Prostate gland (tissue), 2 donors: ENCODE data around the gene ADAMTS17. TPM values are rescaled to one million over a fixed set of nuclear protein-coding genes. Genes with fewer than 3 reads are reported as not detected.

ENCODE experiments used
- DNase-seq: peaks from one replicate; pipeline ENCODE4 v3.0.0-alpha.2; 2019; ENCODE audit warnings: low spot score
- H3K27ac ChIP-seq, 2 donors: fragments of 200-600 bp; sonication (generic); 2 replicates each; pipeline ENCODE4 v1.5.1; 2017 to 2019
- H3K27me3 ChIP-seq: fragments of 200-600 bp; sonication (generic); replicated peaks from 2 replicates; pipeline ENCODE4 v1.5.1; 2019; ENCODE audit not compliant: insufficient read depth
- H3K36me3 ChIP-seq, 2 donors: fragments of 200-600 bp; sonication (generic); 1 replicate in 1 of 2; 2 replicates in 1 of 2; pipeline versions ENCODE4 v1.5.1 to v1.8.1; 2017 to 2019
- H3K4me1 ChIP-seq: fragments of 200-600 bp; sonication (generic); replicated peaks from 2 replicates; pipeline ENCODE4 v1.5.1; 2019
- H3K4me3 ChIP-seq, 2 donors: fragments of 200-600 bp; sonication (generic); 2 replicates each; pipeline ENCODE4 v1.5.1; 2017 to 2019
- H3K9me3 ChIP-seq: fragments of 200-600 bp; sonication (generic); 2 replicates; pipeline ENCODE4 v1.5.1; 2017
- POLR2A ChIP-seq: fragments of 450-650 bp; IDR thresholded peaks from one replicate; pipeline ENCODE4 v1.6.1; 2016; ENCODE audit warnings: antibody characterized with exemption, mild to moderate bottlenecking
- POLR2AphosphoS5 ChIP-seq: sonication (generic); formaldehyde crosslinking; IDR thresholded peaks from one replicate; pipeline ENCODE4 v1.6.1; 2017; ENCODE audit warnings: antibody characterized with exemption
- WGBS: methylation state at CpG from one replicate; pipeline ENCODE4 v1.1.5; 2018; 5-methylcytosine and 5-hydroxymethylcytosine counted together
- intact Hi-C: fragments of 100-400 bp; cut with DNase I; formaldehyde crosslinking; loops from one replicate; pipeline ENCODE4 v1.14.2; 2022
- total RNA-seq, 2 donors: library from RNA; depleted of rRNA; stranded (reverse); fragments of >200 nt; gene quantifications; one replicate each; pipeline ENCODE4 v1.1.0, GENCODE V29; 2016
- TF ChIP-seq, protein P1 (sequence below), 4 experiments: fragments of 200-600 bp in 2 of 4; fragments of 450-650 bp in 2 of 4; sonication (generic) in 2 of 4; IDR thresholded peaks; 1 replicate in 3 of 4; 2 replicates in 1 of 4; pipeline ENCODE4 v1.5.1; 2016 to 2019; ENCODE audit warnings: antibody characterized with exemption in 4 of 4, mild to moderate bottlenecking in 2 of 4, moderate library complexity in 2 of 4

The ADAMTS17 gene
- total RNA-seq, 2 donors from 2014 or later: 2.7 to 5.6 TPM

DNA sequence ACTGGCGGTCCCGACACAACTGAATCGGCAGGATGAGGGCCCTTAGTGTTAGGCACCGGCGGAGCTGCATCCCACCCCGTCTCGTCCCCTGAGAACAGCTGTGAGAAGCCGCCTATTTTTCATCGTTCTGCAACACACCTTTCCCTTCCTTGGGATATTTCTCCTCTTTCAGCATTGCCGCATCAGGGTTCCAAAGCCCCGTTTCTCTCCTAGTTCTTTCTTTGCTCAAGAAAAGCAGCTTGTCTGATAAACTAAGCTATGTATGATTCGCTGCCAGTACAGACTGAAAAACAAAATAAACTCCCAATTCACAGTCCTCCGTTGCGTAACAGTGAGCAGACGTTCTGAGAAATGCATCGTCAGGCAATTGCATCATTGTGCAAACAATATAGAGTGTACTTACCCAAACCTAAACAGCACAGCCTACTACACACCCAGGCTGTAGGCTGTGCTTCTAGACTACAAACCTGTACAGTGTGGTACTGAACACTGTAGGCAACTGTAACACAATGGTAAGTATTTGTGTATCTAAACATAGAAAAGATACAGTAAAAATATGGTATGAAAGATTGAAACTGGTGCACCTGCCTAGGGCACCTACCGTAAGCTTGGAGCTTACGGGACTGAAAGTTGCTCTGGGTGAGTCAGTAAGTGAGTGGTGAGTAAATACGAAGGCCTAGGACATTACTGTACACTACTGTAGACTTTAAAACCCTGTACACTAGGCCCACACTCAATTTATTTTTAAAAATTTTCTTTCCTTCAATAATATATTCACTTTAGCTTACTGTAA is 8.9 kb upstream of the ADAMTS17 start:
- H3K9me3 ChIP-seq: no peaks in the 10 kb centered on the region
- intact Hi-C loops: loop anchor here (2.0 to 10.0 kb wide), 2 partner anchors 222 to 254 kb away; partner anchors contain the start of genes ASB7 and LINS1
- peak overlapping the region; percentile 94 to 96 for H3K27ac ChIP-seq
- DNase-seq: peak; percentile 82
- TF ChIP-seq POLR2AphosphoS5: peak; percentile 84
- TF ChIP-seq POLR2A: no peak
- TF ChIP-seq, protein P1, sequence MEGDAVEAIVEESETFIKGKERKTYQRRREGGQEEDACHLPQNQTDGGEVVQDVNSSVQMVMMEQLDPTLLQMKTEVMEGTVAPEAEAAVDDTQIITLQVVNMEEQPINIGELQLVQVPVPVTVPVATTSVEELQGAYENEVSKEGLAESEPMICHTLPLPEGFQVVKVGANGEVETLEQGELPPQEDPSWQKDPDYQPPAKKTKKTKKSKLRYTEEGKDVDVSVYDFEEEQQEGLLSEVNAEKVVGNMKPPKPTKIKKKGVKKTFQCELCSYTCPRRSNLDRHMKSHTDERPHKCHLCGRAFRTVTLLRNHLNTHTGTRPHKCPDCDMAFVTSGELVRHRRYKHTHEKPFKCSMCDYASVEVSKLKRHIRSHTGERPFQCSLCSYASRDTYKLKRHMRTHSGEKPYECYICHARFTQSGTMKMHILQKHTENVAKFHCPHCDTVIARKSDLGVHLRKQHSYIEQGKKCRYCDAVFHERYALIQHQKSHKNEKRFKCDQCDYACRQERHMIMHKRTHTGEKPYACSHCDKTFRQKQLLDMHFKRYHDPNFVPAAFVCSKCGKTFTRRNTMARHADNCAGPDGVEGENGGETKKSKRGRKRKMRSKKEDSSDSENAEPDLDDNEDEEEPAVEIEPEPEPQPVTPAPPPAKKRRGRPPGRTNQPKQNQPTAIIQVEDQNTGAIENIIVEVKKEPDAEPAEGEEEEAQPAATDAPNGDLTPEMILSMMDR (IDR thresholded peaks at IDR 0.05): no peak
- no peaks in the 10 kb centered on the region for H3K4me1 ChIP-seq
- H3K4me3 ChIP-seq: peak overlapping the region; percentile 69 to 70
- H3K27me3 ChIP-seq: no peaks in the 10 kb centered on the region
- no peaks in the 10 kb centered on the region for H3K36me3 ChIP-seq
- 24% methylated on average over 19 of the region's 19 CpGs for WGBS

DNA sequence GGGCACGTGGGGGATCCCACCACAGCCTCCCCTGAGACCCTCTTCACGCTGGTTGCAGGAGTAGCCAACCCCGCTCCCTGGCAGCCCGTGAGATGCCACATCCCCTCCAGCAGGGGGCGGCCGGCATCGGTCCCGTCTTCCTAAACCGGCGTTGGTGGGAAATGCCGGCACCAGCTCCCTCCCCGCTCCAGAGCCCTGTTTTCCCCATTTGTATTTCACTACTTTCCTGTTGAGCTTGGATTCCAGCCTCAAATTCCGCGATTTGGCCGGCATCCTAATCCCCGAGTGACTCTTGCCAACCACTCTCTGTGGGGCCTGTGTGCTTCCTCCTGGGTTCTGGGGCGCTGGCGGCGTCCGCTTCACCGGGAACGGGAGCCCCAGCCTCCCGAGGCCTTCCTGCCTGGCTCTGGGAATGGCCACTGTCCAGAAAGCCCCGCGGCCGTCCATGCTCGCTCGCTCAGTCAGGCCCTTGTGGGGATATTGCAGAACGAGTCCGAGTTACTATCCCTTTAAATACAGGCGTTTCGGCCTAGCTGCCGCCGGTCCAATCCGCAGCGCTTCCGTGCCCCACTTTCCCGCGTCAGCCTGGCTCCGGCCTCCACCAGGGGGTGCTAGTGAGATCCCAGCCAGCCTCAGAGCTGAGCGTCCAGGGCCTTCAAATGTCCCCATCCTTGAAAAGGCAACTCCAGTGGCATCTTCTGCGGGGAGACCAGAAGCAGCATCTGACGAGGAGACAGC is 8.1 kb upstream of the ADAMTS17 start:
- under 1% methylated on average over 43 of the region's 43 CpGs for whole genome bisulfite sequencing
- no peaks in the 10 kb centered on the region for H3K4me1 ChIP-seq
- intact Hi-C loops: loop anchor here (2.0 to 10.0 kb wide), 3 partner anchors 223 to 655 kb away; partner anchors contain the start of genes ASB7 and LINS1
- H3K27ac ChIP-seq: peak overlapping the region; percentile 94 to 96
- no peaks in the 10 kb centered on the region for H3K9me3 ChIP-seq
- H3K27me3 ChIP-seq: no peaks in the 10 kb centered on the region
- H3K4me3 ChIP-seq: peak overlapping the region; percentile 69 to 70
- TF ChIP-seq POLR2AphosphoS5: peak; percentile 69
- TF ChIP-seq, protein P1 (IDR thresholded peaks at IDR 0.05): peak; percentile 64 to 95 (median 84)
- peak; percentile 25 for TF ChIP-seq POLR2A
- DNase-seq: peak; percentile 93
- H3K36me3 ChIP-seq: no peaks in the 10 kb centered on the region

DNA sequence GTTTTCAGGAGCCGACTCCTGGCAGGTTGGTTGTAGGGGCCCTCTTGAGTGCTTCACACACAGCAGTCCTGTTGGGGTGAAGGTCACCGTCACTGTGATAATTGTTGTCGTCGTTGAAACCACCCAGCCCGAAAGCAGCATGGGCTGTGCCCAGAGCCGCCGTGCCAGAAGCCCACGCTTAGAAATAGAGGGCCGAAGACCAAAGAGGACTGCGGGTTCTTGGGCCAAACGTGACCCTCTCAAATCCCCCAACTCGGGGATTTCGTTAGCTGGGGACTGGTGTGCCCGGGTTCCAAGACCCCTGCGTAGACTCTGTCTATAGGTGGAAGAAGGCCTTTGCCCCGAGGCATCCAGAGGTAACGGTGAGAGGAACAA is 7.5 kb upstream of the ADAMTS17 start:
- H3K4me1 ChIP-seq: no peaks in the 10 kb centered on the region
- peak overlapping the region; percentile 94 to 96 for H3K27ac ChIP-seq
- no peaks in the 10 kb centered on the region for H3K36me3 ChIP-seq
- TF ChIP-seq POLR2AphosphoS5: no peak
- TF ChIP-seq, protein P1 (IDR thresholded peaks at IDR 0.05): no peak
- no peak for TF ChIP-seq POLR2A
- peak overlapping the region; percentile 69 to 70 for H3K4me3 ChIP-seq
- no peak for DNase-seq
- 69% methylated on average over 17 of the region's 17 CpGs for WGBS
- no peaks in the 10 kb centered on the region for H3K27me3 ChIP-seq
- intact Hi-C loops: loop anchor here (10.0 kb wide), 1 partner anchor 655 kb away; no protein-coding TSS in a partner anchor
- no peaks in the 10 kb centered on the region for H3K9me3 ChIP-seq

DNA sequence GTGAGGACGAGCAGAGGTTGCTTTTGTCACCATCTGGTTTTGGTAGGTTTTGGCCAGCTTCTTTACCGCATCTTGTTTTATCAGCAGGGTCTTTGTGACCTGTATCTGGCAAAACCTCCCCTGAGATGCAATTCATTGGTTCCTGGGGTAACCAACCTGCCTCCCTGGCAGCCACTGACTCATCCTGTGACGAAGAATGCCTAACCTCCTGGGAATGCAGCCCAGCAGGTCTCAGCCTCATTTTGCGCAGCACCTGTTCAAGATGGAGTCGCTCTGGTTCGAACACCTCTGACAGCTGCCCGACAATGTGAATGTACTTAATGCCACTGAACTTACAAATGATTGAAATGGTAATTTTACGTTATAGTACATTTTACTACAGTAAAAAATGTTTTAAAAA is 6.8 kb upstream of the ADAMTS17 start:
- H3K4me1 ChIP-seq: no peaks in the 10 kb centered on the region
- no peaks in the 10 kb centered on the region for H3K9me3 ChIP-seq
- H3K4me3 ChIP-seq: no peak overlapping the region
- TF ChIP-seq POLR2A (no peak), POLR2AphosphoS5 (no peak)
- TF ChIP-seq, protein P1 (IDR thresholded peaks at IDR 0.05): no peak
- no peaks in the 10 kb centered on the region for H3K36me3 ChIP-seq
- no peaks in the 10 kb centered on the region for H3K27me3 ChIP-seq
- no peak overlapping the region for H3K27ac ChIP-seq
- intact Hi-C loops: loop anchor here (10.0 kb wide), 1 partner anchor 656 kb away; no protein-coding TSS in a partner anchor
- DNase-seq: no peak
- 97% methylated on average over 8 of the region's 8 CpGs for WGBS
